Hepatocyte (in vitro differentiated cells): ENCODE data around the gene ATAD1.

ENCODE experiments used
- CTCF ChIP-seq: fragments of 200-600 bp; sonication (generic); IDR thresholded peaks from 2 replicates; pipeline ENCODE4 v1.5.1; 2016; ENCODE audit warnings: antibody characterized with exemption, mild to moderate bottlenecking; ENCODE audit not compliant: poor library complexity
- EZH2 ChIP-seq: fragments of 200-600 bp; sonication (generic); IDR thresholded peaks from 2 replicates; pipeline ENCODE4 v1.6.1; 2016; ENCODE audit warnings: antibody characterized with exemption, mild to moderate bottlenecking, borderline replicate concordance
- EZH2phosphoT487 ChIP-seq: fragments of 200-600 bp; sonication (generic); IDR thresholded peaks from one replicate; pipeline ENCODE4 v1.6.1; 2018; ENCODE audit warnings: antibody characterized with exemption, mild to moderate bottlenecking, low read depth, moderate library complexity; ENCODE audit not compliant: unreplicated experiment, severe bottlenecking

GRCh38 chr10:87847550-87847949 is 29.5 kb upstream of the ATAD1 start:
- TF ChIP-seq CTCF (no peak), EZH2 (no peak), EZH2phosphoT487 (no peak)
